NCI-H1694 treated with DMSO at 0.1 percent for 48 hours (cell line): ENCODE data around the gene PRAMEF9.
"Not testable (repeated sequence)": the region's sequence is repeated elsewhere in the genome, so short reads cannot be mapped to it uniquely, and the experiment has no call there.

Experiments used
- DNase-seq: peaks from one replicate; lab custom pipeline; 2025; lab: John Stamatoyannopoulos, UW

Gene PRAMEF9

GRCh38 chr1:13171548-13171947, at the start of gene PRAMEF9:
Gene PRAMEF9 (plus strand): TSS chr1:13171848. CDS start chr1:13175281, 3,433 bp downstream.
- not testable (repeated sequence) for DNase-seq

GRCh38 chr1:13155909-13156308, 15.7 kb upstream of the PRAMEF9 start, which contains the start of gene PRAMEF26:
Gene PRAMEF26 (minus strand): TSS chr1:13156009. CDS start chr1:13153095, 2,914 bp downstream.
- not testable (repeated sequence) for DNase-seq

- not testable (repeated sequence) for DNase-seq
These were observed 6.1 kb upstream of the PRAMEF9 start, which contains the start of gene HNRNPCL4 for GRCh38 chr1:13165531-13165930. Gene HNRNPCL4 (minus strand): TSS chr1:13165631. CDS start chr1:13165467, 164 bp downstream.

- not testable (repeated sequence) for DNase-seq
These were observed 29.7 kb downstream of the PRAMEF9 start, which contains the start of gene PRAMEF13 for GRCh38 chr1:13201309-13201708. Gene PRAMEF13 (minus strand): TSS chr1:13201409. CDS start chr1:13199589, 1,820 bp downstream.

- not testable (repeated sequence) for DNase-seq
These were observed 37.1 kb downstream of the PRAMEF9 start for GRCh38 chr1:13208712-13209111.

- not testable (repeated sequence) for DNase-seq
These were observed 45.0 kb downstream of the PRAMEF9 start for GRCh38 chr1:13216619-13217018.

- not testable (repeated sequence) for DNase-seq
These were observed 47.6 kb downstream of the PRAMEF9 start for GRCh38 chr1:13219203-13219602.

GRCh38 chr1:13222788-13223187, 51.1 kb downstream of the PRAMEF9 start:
- DNase-seq: not testable (repeated sequence)

GRCh38 chr1:13224480-13225060, 52.9 kb downstream of the PRAMEF9 start:
- no peak for DNase-seq

GRCh38 chr1:13225675-13226204, 54.1 kb downstream of the PRAMEF9 start, which contains the start of gene PRAMEF18:
Gene PRAMEF18 (minus strand): TSS chr1:13226154. CDS start chr1:13226106, 48 bp downstream.
- DNase-seq: not testable (repeated sequence)

- DNase-seq: not testable (repeated sequence)
These were observed 55.8 kb downstream of the PRAMEF9 start for GRCh38 chr1:13227271-13228055.

- DNase-seq: no peak
These were observed 56.7 kb downstream of the PRAMEF9 start for GRCh38 chr1:13228343-13228781.
